ENCODE results near the gene TUBA3E.
"Not testable (repeated sequence)": the region's sequence is repeated elsewhere in the genome, so short reads cannot be mapped to it uniquely, and the experiment has no call there.

Gene TUBA3E

GRCh38 chr2:130153721-130154422, 44.4 kb downstream of the TUBA3E start:
- DNase-seq: not testable (repeated sequence)
- in situ Hi-C loops (cut with MboI; ENCODE audit: low pct_unique_long_range_greater_than_20kb, low sequenced_read_pairs): loop anchor here (25.0 kb wide), 1 partner anchor 183 kb away; the partner anchor contains the start of gene IMP4

- no peak for DNase-seq
- in situ Hi-C loops (cut with MboI; ENCODE audit: low pct_unique_long_range_greater_than_20kb, low sequenced_read_pairs): loop anchor here (25.0 kb wide), 1 partner anchor 184 kb away; the partner anchor contains the start of gene IMP4
Measured at GRCh38 chr2:130152816-130153595, 45.2 kb downstream of the TUBA3E start.

GRCh38 chr2:130152136-130152815, 46.0 kb downstream of the TUBA3E start:
- in situ Hi-C loops (cut with MboI; ENCODE audit: low pct_unique_long_range_greater_than_20kb, low sequenced_read_pairs): loop anchor here (25.0 kb wide), 1 partner anchor 185 kb away; the partner anchor contains the start of gene IMP4
- DNase-seq: not testable (repeated sequence)

GRCh38 chr2:130151145-130151512, 47.1 kb downstream of the TUBA3E start:
- not testable (repeated sequence) for DNase-seq
- in situ Hi-C loops (cut with MboI; ENCODE audit: low pct_unique_long_range_greater_than_20kb, low sequenced_read_pairs): loop anchor here (25.0 kb wide), 1 partner anchor 186 kb away; the partner anchor contains the start of gene IMP4

GRCh38 chr2:130150181-130151144, 47.8 kb downstream of the TUBA3E start:
- in situ Hi-C loops (cut with MboI; ENCODE audit: low pct_unique_long_range_greater_than_20kb, low sequenced_read_pairs): loop anchor here (25.0 kb wide), 1 partner anchor 187 kb away; the partner anchor contains the start of gene IMP4
- no peak for DNase-seq

GRCh38 chr2:130148515-130148914, 49.7 kb downstream of the TUBA3E start:
- DNase-seq: peak; percentile 28
- in situ Hi-C loops (cut with MboI; ENCODE audit: low pct_unique_long_range_greater_than_20kb, low sequenced_read_pairs): not testable (repeated sequence)

- in situ Hi-C loops (cut with MboI; ENCODE audit: low pct_unique_long_range_greater_than_20kb, low sequenced_read_pairs); DNase-seq: not testable (repeated sequence)
Measured at GRCh38 chr2:130145006-130145414, 53.2 kb downstream of the TUBA3E start, which contains the start of gene CCDC74B. CCDC74B (minus strand) TSS chr2:130145112; CDS start chr2:130144996, 116 bp downstream.

- DNase-seq; in situ Hi-C loops (cut with MboI; ENCODE audit: low pct_unique_long_range_greater_than_20kb, low sequenced_read_pairs): not testable (repeated sequence)
Measured at GRCh38 chr2:130143266-130144039, 54.8 kb downstream of the TUBA3E start.

- in situ Hi-C loops (cut with MboI; ENCODE audit: low pct_unique_long_range_greater_than_20kb, low sequenced_read_pairs); DNase-seq: not testable (repeated sequence)
Measured at GRCh38 chr2:130142396-130143265, 55.6 kb downstream of the TUBA3E start.
